ENCODE measurements around the gene BAZ1B.
"Not testable (repeated sequence)": the region's sequence is repeated elsewhere in the genome, so short reads cannot be mapped to it uniquely, and the experiment has no call there.

The BAZ1B gene

DNA sequence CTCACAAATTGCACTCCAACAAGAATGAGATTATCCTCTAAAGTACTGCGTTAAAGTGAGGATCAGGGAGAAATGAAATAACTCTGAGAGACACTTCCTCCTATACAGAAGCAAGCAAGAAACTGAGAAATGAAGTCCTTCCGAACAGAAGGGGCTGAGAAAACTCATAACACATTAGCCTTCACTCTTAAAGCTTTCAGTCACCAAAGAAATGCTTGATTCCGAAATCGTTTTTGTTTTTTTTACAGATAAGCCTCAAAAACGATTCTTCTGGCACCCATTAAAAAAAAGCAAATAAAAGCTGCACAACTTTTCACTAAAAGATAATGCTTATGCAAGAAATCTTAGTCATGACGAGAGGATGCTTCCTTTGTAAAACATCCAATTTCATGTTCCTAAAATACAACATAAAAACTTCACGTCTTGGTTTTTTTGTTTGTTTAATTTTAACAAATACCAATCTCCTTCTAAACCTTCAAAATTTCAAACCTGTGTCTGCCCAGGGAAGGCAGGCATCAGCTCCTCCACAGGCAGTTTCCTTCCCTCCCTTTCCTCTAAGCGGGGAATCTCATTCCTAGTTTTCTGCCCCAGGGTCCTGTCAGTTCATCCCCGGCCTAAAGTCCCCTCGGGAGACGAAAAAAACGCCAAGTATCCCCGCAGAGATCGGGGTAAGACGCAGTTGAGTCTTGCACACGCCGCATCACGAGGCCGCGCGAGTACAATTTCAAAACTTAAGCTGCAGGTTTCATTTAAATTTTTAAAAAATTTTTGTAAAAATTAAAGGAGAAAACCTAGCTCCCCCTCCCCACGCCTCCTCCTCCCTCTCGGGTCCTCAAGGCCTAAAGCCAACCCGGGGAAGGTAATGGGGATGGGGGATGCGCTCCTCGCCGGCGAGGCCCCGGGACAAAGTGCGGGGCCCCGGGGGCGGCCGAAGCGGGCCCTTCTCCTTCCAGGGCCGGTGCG is 1.1 kb downstream of the BAZ1B start:
- no peaks in the 10 kb centered on the region for H3K9me3 Mint-ChIP-seq
- ATAC-seq (no peak), DNase-seq (peak in 1 of 2 donors; percentile 2)
- no peaks in the 10 kb centered on the region for H3K27me3 Mint-ChIP-seq
- peak overlapping the region; percentile 91 to 98 for H3K4me3 Mint-ChIP-seq
- peaks cover 65% of the 10 kb centered on the region for H3K4me1 Mint-ChIP-seq
- H3K27ac Mint-ChIP-seq, result peak overlapping the region; percentile 98

DNA sequence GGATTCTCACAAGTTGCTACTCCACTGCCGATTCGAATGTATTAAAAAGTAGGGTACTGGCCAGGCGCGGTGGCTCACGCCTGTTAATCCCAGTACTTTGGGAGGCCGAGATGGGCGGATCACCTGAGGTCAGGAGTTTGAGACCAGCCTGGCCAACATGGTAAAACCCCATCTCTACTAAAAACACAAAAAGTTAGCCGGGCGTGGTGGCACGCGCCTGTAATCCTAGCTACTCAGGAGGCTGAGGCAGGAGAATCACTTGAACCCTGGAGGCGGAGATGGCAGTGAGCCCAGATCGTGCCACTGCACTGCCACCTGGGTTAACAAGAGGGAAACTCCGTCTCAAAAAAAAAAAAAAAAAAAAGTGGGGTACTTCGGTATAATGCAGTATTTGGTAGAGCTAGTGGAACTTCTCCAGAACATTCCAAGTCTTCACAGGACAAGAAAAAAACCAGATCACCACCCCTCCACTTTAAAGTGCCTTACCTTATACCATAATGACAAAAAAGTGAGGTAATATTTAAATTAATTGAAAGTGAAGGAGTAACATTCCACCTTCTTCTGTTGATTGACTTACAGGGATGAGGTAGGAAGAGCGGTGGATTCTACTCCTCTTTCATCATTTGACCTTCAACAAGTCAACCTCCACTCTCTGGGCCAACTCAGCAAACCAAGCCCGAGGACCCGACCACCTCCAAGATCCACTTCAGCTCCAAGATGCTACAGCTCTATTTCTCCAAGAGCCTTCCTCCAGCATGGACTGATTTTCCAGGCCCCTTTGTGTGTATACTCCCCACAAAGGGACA is 2.0 kb downstream of the BAZ1B start:
- peaks cover 64% of the 10 kb centered on the region for H3K4me1 Mint-ChIP-seq
- no peaks in the 10 kb centered on the region for H3K9me3 Mint-ChIP-seq
- peak; percentile 5 to 21 for DNase-seq

DNA sequence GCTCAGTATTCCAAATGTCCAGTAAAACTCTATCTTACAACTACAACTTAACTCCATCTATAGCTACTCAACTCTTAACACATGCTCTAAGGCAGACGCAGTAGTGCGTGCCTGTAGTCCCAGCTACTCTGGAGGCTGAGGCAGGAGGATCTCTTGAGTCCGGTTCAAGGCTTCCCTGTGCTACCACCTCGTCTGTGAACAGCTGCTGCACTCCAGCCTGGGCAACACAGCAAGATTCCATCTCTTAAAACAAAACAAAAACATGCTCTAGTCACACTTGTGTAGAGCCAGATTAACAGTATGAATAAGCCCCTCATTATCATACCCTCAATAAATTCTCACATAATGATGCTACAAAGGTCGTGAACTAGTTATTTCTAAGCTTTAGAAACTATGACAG is 3.6 kb downstream of the BAZ1B start:
- peak overlapping the region; percentile 71 to 98 for H3K4me3 Mint-ChIP-seq
- no peaks in the 10 kb centered on the region for H3K9me3 Mint-ChIP-seq
- no peaks in the 10 kb centered on the region for H3K27me3 Mint-ChIP-seq
- ATAC-seq (no peak), DNase-seq (no peak)
- H3K4me1 Mint-ChIP-seq, result peaks cover 67% of the 10 kb centered on the region
- peak overlapping the region in 1 of 2 donors; percentile 66 for H3K27ac Mint-ChIP-seq

More for the DNA sequence above, 2.0 kb downstream of the BAZ1B start:
- no peak for ATAC-seq
- Mint-ChIP-seq H3K27ac (peak overlapping the region; percentile 98), H3K4me3 (peak overlapping the region; percentile 91 to 98), H3K27me3 (no peaks in the 10 kb centered on the region)

DNA sequence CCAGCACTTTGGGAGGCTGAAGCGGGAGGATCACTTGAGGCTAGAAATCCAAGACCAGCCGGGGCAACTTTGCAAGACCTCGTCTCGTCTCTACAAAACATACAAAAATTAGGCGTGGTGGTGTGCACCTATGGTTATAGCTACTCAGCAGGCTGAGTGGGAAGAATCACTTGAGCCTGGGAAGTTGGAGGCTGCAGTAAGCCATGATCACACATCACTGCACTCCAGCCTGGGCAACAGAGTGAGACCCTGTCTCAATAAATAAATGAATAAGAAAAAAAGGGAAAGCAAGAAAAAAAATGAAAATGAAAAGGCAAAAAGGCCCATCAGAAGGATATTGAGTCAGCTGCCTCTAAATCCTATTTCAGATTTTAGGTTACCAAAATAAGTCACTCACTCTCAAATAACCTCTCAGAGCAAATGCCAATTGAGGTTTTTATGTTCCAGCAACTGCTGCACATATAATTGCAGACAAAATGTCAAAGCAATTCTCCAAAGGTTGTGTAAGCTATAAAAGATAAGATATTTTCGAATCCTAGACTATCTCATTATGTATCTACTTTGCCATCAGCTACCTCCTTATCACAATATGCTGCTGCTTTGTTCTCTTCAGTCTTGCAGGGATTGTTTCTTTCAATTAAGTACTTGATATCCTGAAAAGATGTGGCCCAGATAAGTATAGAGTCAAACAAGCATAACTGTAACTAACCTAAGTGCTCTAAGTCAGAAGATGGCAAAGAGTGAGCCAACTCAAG is 4.7 kb downstream of the BAZ1B start:
- Mint-ChIP-seq H3K9me3 (no peaks in the 10 kb centered on the region), H3K27ac (peak overlapping the region in 1 of 2 donors; percentile 12), H3K4me1 (peaks cover 67% of the 10 kb centered on the region), H3K4me3 (no peak overlapping the region), H3K27me3 (no peaks in the 10 kb centered on the region)
- DNase-seq (no peak), ATAC-seq (no peak)

DNA sequence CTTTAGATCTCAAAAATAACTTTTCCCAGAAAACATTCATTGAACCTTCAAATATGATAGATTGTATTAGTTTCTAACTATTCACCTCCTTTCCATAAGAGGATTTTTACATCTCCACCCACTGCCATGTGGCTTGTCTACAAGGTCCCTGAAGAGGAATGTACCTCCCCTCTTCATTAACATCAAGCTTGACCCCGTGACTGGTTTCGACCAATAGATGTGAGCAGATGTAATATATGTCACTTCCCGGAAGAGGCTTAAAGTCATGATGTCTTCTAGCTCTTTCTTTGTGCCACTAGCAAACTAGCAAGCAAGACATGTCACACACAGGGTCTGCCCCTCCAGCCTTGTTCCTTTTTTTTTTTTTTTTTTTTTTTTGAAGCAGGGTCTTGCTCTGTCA is 6.9 kb downstream of the BAZ1B start:
- Mint-ChIP-seq H3K9me3 (no peaks in the 10 kb centered on the region), H3K27ac (peak overlapping the region in 1 of 2 donors; percentile 87), H3K27me3 (no peaks in the 10 kb centered on the region), H3K4me1 (peaks cover 62% of the 10 kb centered on the region), H3K4me3 (no peak overlapping the region)
- DNase-seq, result no peak
- peak; percentile 37 for ATAC-seq

DNA sequence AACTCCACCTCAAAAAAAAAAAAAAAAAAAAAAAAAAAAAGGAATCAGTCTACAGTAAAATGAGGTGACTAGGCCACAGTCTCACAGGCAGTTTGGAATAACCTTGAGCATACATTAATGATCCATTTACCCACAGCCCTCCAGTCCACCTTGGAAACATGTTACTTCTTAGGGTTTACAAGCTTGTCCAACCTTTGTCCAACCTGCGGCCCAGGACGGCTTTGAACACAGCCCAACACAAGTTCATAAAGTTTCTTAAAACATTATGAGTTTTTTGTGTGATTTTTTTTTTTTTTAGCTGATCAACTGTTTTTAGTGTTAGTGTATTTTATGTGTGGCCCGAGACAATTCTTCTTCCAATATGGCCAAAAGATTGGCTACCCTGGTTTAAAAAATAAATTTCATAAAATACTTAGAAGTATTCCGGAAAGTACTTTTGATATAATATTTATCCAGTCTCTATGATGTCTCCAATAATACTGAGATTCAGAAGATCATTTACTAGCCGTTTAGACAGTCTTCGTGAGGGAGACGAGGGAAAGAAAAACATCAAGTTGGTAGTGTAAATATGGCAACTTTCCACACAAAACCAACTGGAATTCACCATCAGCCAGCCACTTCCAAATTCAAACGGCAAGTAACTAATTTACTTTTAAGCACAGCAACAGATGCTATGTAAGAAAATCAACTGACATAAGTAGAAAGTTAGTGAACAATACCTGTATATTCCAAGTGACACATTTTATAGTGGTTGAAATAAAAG is 9.9 kb downstream of the BAZ1B start:
- no peak for ATAC-seq
- H3K27ac Mint-ChIP-seq, result no peak overlapping the region
- H3K4me3 Mint-ChIP-seq, result no peak overlapping the region
- no peak for DNase-seq
- no peaks in the 10 kb centered on the region for H3K27me3 Mint-ChIP-seq
- peaks cover 34% of the 10 kb centered on the region for H3K4me1 Mint-ChIP-seq
- H3K9me3 Mint-ChIP-seq, result no peaks in the 10 kb centered on the region

DNA sequence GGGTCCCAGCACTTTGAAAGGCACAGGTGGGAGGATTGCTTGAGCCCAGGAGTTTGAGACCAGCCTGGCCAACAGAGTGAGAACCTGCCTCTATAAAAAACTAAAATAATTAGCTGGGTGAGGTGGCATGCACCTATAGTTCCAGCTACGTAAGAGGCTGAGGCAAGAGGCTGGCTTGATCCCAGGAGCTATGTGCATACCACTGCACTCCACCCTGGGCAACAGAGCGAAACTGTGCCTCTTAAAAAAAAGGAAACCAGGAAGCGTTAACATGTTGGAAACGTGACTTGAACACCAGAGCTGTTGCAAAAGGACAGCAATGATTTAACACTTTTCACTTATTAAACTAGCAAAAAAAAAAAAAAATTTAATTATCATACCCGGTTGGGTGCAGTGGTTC is 12.6 kb downstream of the BAZ1B start:
- Mint-ChIP-seq H3K4me3 (no peak overlapping the region), H3K9me3 (no peaks in the 10 kb centered on the region), H3K27me3 (no peaks in the 10 kb centered on the region), H3K27ac (no peak overlapping the region), H3K4me1 (peaks cover 18% of the 10 kb centered on the region)
- no peak for ATAC-seq
- DNase-seq, result no peak

DNA sequence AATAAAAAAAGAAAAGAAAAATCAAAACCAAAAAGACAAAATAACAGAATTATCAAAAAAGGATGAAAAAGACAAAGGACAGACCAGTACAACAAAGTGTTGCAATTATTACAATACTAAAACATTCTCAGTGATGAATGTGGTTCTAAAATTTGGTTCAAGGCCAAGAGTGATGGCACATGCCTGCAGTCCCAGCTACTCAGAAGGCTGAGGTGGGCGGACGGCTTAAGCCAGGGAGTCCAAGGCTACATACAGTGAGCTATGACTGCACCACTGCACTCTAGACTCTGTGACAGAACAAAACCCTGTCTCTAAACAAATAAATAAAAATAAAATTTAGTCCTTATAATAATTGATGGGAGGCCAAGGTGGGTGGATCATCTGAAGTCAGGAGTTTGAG is 14.5 kb downstream of the BAZ1B start:
- no peaks in the 10 kb centered on the region for H3K4me1 Mint-ChIP-seq
- no peaks in the 10 kb centered on the region for H3K27me3 Mint-ChIP-seq
- no peak overlapping the region for H3K4me3 Mint-ChIP-seq
- H3K9me3 Mint-ChIP-seq, result no peaks in the 10 kb centered on the region
- DNase-seq (no peak), ATAC-seq (no peak)
- no peak overlapping the region for H3K27ac Mint-ChIP-seq

DNA sequence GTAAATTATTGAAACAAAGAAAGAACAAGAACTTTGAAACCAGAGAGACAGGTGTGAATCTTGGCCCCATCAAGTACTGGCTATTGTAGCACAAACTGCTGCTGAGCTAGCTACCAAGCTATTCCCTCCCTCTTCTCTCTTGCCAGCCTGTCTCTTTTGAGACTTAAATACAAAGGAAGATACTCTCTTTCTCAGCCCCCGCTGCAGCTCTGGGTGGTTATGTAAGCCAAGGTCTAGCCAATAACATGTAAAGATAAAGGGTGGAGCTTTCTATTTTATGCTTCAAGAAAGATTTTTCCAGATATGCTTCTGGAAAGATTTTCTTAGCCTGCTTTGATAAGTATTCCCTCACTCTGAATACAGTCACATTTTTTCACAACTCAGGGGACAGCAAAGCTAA is 17.2 kb downstream of the BAZ1B start:
- no peaks in the 10 kb centered on the region for H3K4me1 Mint-ChIP-seq
- no peaks in the 10 kb centered on the region for H3K27me3 Mint-ChIP-seq
- DNase-seq, result no peak
- H3K4me3 Mint-ChIP-seq, result no peak overlapping the region
- H3K27ac Mint-ChIP-seq, result peak overlapping the region in 1 of 2 donors; percentile 86
- H3K9me3 Mint-ChIP-seq, result no peaks in the 10 kb centered on the region
- no peak for ATAC-seq

DNA sequence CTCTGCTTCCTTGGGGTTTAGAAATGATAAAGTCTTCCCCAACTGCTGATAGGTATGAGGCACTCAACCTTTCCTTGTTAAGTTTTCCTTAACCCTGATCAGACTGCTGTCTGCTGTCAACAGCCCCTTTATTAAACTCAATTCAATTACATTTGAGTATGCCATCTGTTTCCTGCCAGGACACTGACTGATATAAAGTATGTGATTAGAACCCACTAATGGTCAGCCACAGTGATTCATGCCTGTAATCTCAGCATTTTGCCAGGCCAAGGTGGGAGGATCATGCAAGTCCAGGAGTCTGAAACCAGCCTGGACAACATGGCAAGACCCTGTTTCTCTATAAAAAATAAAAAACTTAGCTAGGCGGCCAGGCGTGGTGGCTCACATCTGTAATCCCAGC is 18.1 kb downstream of the BAZ1B start:
- no peak for DNase-seq

DNA sequence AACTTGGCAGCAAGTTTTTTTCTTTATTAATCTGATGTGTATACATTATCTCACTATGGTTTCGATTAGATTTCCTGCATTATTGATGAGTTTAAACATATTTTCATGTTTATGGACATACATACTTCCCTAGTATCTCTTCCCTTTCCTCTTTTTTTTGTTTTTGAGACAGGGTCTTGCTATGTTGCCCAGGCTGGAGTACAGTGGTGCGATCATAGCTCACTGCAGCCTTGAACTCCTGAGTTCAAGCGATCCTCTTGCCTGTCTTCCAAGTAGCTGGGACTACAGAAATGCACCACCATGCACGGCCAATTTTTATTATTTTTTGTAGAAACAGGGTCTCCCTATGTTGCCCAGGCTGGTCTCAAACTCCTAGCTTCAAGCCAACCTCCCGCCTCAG is 18.9 kb downstream of the BAZ1B start:
- H3K27me3 Mint-ChIP-seq, result no peaks in the 10 kb centered on the region
- no peaks in the 10 kb centered on the region for H3K9me3 Mint-ChIP-seq
- H3K4me1 Mint-ChIP-seq, result no peaks in the 10 kb centered on the region
- ATAC-seq (no peak), DNase-seq (no peak)
- no peak overlapping the region for H3K4me3 Mint-ChIP-seq
- no peak overlapping the region for H3K27ac Mint-ChIP-seq

More for the DNA sequence above, 18.1 kb downstream of the BAZ1B start:
- H3K9me3 Mint-ChIP-seq, result no peaks in the 10 kb centered on the region
- H3K4me1 Mint-ChIP-seq, result no peaks in the 10 kb centered on the region
- H3K27me3 Mint-ChIP-seq, result no peaks in the 10 kb centered on the region
- peak overlapping the region in 1 of 2 donors; percentile 61 for H3K27ac Mint-ChIP-seq
- ATAC-seq, result no peak
- H3K4me3 Mint-ChIP-seq, result no peak overlapping the region

DNA sequence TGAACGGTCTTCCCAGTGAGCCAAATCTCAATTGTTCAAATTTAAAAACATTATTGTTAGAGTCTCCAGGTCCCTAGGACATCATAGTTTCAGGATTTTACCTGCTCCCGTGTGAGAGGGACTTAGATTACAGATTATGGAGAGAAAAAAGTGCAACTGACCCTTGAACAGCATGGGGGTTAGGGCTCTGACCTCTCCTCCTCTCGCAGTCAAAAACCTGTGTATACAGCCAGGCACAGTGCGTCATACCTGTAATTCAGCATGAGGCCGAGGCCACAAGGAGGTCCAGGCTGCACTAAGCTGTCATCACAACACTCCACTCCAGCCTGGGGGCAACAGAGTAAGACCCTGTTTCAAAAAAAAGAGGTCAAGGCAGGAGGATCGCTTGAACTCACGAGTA is 25.5 kb downstream of the BAZ1B start:
- no peaks in the 10 kb centered on the region for H3K9me3 Mint-ChIP-seq
- no peak for DNase-seq
- H3K27ac Mint-ChIP-seq, result no peak overlapping the region
- no peak for ATAC-seq
- no peak overlapping the region for H3K4me3 Mint-ChIP-seq
- H3K27me3 Mint-ChIP-seq, result no peaks in the 10 kb centered on the region
- H3K4me1 Mint-ChIP-seq, result peaks cover 4% of the 10 kb centered on the region

DNA sequence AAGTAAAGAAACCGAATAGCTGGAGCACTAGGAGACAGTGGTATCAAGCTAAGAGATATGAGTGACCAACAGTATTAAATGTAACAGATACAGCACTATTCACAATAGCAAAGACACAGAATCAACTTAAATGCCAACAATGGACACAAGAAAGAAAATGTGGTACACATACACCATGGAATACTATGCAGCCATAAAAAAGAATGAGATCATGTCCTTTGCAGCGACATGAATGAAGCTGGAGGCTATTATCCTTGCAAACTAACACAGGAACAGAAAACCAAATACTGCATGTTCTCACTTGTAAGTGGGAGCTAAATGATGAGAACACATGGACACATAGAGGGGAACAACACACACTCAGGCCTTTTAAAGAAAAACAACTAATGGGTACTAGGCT is 26.6 kb downstream of the BAZ1B start:
- H3K4me3 Mint-ChIP-seq, result not testable (repeated sequence)

DNA sequence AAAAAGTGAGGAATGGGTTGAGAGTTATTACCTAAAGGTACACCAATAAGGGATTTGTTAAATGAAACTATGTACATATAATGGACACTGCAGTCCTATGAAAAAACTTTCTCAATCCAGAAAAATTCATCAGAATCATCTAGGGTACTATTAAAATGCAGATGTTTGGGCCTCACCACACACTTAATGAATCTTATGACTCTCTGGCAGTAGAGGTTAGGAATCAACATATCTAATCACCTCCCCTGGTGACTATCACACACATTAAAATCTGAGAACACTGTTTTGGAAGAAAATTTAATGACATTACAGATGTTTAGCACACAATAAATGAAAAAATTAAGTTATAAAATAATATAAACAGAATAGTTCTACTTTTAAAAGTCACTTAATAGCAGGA is 32.1 kb downstream of the BAZ1B start:
- H3K4me3 Mint-ChIP-seq, result no peak overlapping the region
- H3K4me1 Mint-ChIP-seq, result peaks cover 9% of the 10 kb centered on the region
- no peak overlapping the region for H3K27ac Mint-ChIP-seq
- H3K27me3 Mint-ChIP-seq, result no peaks in the 10 kb centered on the region
- DNase-seq (no peak), ATAC-seq (no peak)
- no peaks in the 10 kb centered on the region for H3K9me3 Mint-ChIP-seq

More for the DNA sequence above, 26.6 kb downstream of the BAZ1B start:
- H3K4me1 Mint-ChIP-seq, ATAC-seq, H3K9me3 Mint-ChIP-seq, DNase-seq, H3K27ac Mint-ChIP-seq, H3K27me3 Mint-ChIP-seq: not testable (repeated sequence)

DNA sequence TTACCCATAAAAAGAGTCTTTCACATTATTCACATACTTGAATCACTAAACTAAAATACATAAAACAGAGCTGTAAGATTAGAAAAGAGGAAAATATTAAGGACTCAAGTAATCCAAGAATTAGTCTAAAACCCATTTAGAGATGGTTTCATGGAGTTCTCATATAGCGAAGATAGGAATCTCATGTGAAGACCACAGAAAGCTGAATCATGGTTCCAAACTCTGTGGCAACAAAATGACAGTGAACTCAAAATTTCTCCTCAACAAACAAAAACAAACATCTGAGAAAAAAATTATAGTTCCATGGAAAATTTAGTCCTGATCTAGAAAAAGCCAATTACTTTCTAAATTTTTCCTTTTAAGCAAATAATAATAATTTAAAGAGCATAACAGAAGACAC is 34.6 kb downstream of the BAZ1B start:
- DNase-seq, result no peak
- no peak overlapping the region for H3K4me3 Mint-ChIP-seq
- ATAC-seq, result no peak
- H3K4me1 Mint-ChIP-seq, result peaks cover 5% of the 10 kb centered on the region
- no peaks in the 10 kb centered on the region for H3K27me3 Mint-ChIP-seq
- no peaks in the 10 kb centered on the region for H3K9me3 Mint-ChIP-seq
- H3K27ac Mint-ChIP-seq, result peak overlapping the region in 1 of 2 donors; percentile 2
